ENCODE measurements around the gene UBE2QL1. TPM values are rescaled to one million over a fixed set of nuclear protein-coding genes. Genes with fewer than 3 reads are reported as not detected.

Gene UBE2QL1
- total RNA-seq, 4 donors from 2014 or later, result 0.37 to 0.96 (median 0.64) TPM; not detected in 1

GRCh38 chr5:6446042-6446441 lies 2.6 kb upstream of the UBE2QL1 start:
- in situ Hi-C loops (cut with MboI; ENCODE audit: low pct_ligation_motif_present in 1 of 4, low pct_unique_long_range_greater_than_20kb in 1 of 4, low sequenced_read_pairs in 3 of 4) (no loop called here), intact Hi-C loops (cut with DNase I; ENCODE audit: low total_unique reads) (no loop called here)
- Histone ChIP-seq H3K36me3 (no peaks in the 10 kb centered on the region), H3K4me3 (no peak overlapping the region), H3K9me3 (no peaks in the 10 kb centered on the region), H3K27me3 (peaks cover 24% of the 10 kb centered on the region), H3K4me1 (peaks cover 0 to 7% (median 2%) of the 10 kb centered on the region in 4 donors), H3K27ac (no peak overlapping the region)
- TF ChIP-seq CTCF (IDR thresholded peaks at IDR 0.05), result no peak
- no peak for TF ChIP-seq POLR2A (IDR thresholded peaks at IDR 0.05)
- TF ChIP-seq POLR2AphosphoS5 (IDR thresholded peaks at IDR 0.05), result no peak
- no peak for TF ChIP-seq EP300 (IDR thresholded peaks at IDR 0.05; ENCODE audit: low read depth)
- WGBS, 2 donors (ENCODE audit: low coverage in 1 of 2), result 69% methylated on average over 11 of the region's 12 CpGs; no CpG with 5 or more reads in 1 of the 2 donors
- DNase-seq, result no peak

- no peak overlapping the region for H3K4me3 ChIP-seq
- no peak for DNase-seq
- H3K4me1 ChIP-seq, result peaks cover 0 to 7% (median 2%) of the 10 kb centered on the region in 4 donors
- no peaks in the 10 kb centered on the region for H3K9me3 ChIP-seq
- intact Hi-C loops (cut with DNase I; ENCODE audit: low total_unique reads) (no loop called here), in situ Hi-C loops (cut with MboI; ENCODE audit: low pct_ligation_motif_present in 1 of 4, low pct_unique_long_range_greater_than_20kb in 1 of 4, low sequenced_read_pairs in 3 of 4) (no loop called here)
- no peak for TF ChIP-seq EP300 (IDR thresholded peaks at IDR 0.05; ENCODE audit: low read depth)
- TF ChIP-seq CTCF (IDR thresholded peaks at IDR 0.05), result no peak
- TF ChIP-seq POLR2AphosphoS5 (IDR thresholded peaks at IDR 0.05), result no peak
- TF ChIP-seq POLR2A (IDR thresholded peaks at IDR 0.05), result no peak
- no peak overlapping the region for H3K27ac ChIP-seq
- H3K36me3 ChIP-seq, result no peaks in the 10 kb centered on the region
- WGBS, 2 donors (ENCODE audit: low coverage in 1 of 2), result 63 to 77% methylated on average over 10 to 21 of the region's 21 CpGs
- peaks cover 31% of the 10 kb centered on the region for H3K27me3 ChIP-seq
Measured at GRCh38 chr5:6446626-6447309, 1.9 kb upstream of the UBE2QL1 start.

GRCh38 chr5:6447384-6448140 lies 1.1 kb upstream of the UBE2QL1 start:
- peaks cover 39% of the 10 kb centered on the region for H3K27me3 ChIP-seq
- H3K4me1 ChIP-seq, result peaks cover 0 to 7% (median 2%) of the 10 kb centered on the region in 4 donors
- WGBS, 2 donors (ENCODE audit: low coverage in 1 of 2), result 90 to 94% methylated on average over 6 to 7 of the region's 7 CpGs
- no peak for TF ChIP-seq POLR2A (IDR thresholded peaks at IDR 0.05)
- H3K36me3 ChIP-seq, result no peaks in the 10 kb centered on the region
- no peak for DNase-seq
- no peak overlapping the region for H3K27ac ChIP-seq
- in situ Hi-C loops (cut with MboI; ENCODE audit: low pct_ligation_motif_present in 1 of 4, low pct_unique_long_range_greater_than_20kb in 1 of 4, low sequenced_read_pairs in 3 of 4) (no loop called here), intact Hi-C loops (cut with DNase I; ENCODE audit: low total_unique reads) (no loop called here)
- no peaks in the 10 kb centered on the region for H3K9me3 ChIP-seq
- no peak overlapping the region for H3K4me3 ChIP-seq

- TF ChIP-seq POLR2AphosphoS5 (IDR thresholded peaks at IDR 0.05) (no peak), POLR2A (IDR thresholded peaks at IDR 0.05) (no peak), CTCF (IDR thresholded peaks at IDR 0.05) (no peak), EP300 (IDR thresholded peaks at IDR 0.05; ENCODE audit: low read depth) (no peak)
- intact Hi-C loops (cut with DNase I; ENCODE audit: low total_unique reads), result no loop called here
- in situ Hi-C loops (cut with MboI; ENCODE audit: low pct_ligation_motif_present in 1 of 4, low pct_unique_long_range_greater_than_20kb in 1 of 4, low sequenced_read_pairs in 3 of 4), result no loop called here
Measured at GRCh38 chr5:6448141-6448491, 543 bp upstream of the UBE2QL1 start.

More at GRCh38 chr5:6448141-6448491, 543 bp upstream of the UBE2QL1 start:
- DNase-seq, result no peak
- H3K4me1 ChIP-seq, result peaks cover 0 to 7% (median 2%) of the 10 kb centered on the region in 4 donors
- no peaks in the 10 kb centered on the region for H3K36me3 ChIP-seq
- 94 to 98% methylated on average over 3 of the region's 3 CpGs for WGBS, 2 donors (ENCODE audit: low coverage in 1 of 2)
- H3K27me3 ChIP-seq, result peaks cover 44% of the 10 kb centered on the region
- H3K27ac ChIP-seq, result no peak overlapping the region
- H3K9me3 ChIP-seq, result no peaks in the 10 kb centered on the region
- H3K4me3 ChIP-seq, result no peak overlapping the region

All from transverse colon (tissue), 4 donors.